ENCODE results near the gene SYNGAP1. TPM values are rescaled to one million over a fixed set of nuclear protein-coding genes. Genes with fewer than 3 reads are reported as not detected.
A peak's percentile ranks its signal among the peaks of the same experiment; 100 is the strongest.

SYNGAP1 gene
- total RNA-seq, 2 experiments from 2014 or later = 43.6 to 45.6 TPM

GRCh38 chr6:33440649-33441309, 20.9 kb downstream of the SYNGAP1 start:
- peaks cover 29% of the 10 kb centered on the region for H3K36me3 Mint-ChIP-seq (ENCODE audit: low read depth)
- DNase-seq (no peak), ATAC-seq (no peak)
- no peaks in the 10 kb centered on the region for H3K27me3 Mint-ChIP-seq
- POLR2A ChIA-PET = interaction anchor here (0.7 kb wide), 1 partner anchor 9 kb away, joined by 3 read pairs; no protein-coding TSS in a partner anchor
- H3K4me1 Mint-ChIP-seq = peaks cover 4% of the 10 kb centered on the region
- no peaks in the 10 kb centered on the region for H3K9me3 Mint-ChIP-seq (ENCODE audit: low read depth)
- CTCF ChIA-PET = interaction anchor here (0.8 to 0.9 kb wide), 2 partner anchors 10 to 135 kb away, joined by 3 read pairs; no protein-coding TSS in a partner anchor
- no peak overlapping the region for H3K4me3 Mint-ChIP-seq
- no peak overlapping the region for H3K27ac Mint-ChIP-seq
- intact Hi-C loops (cut with DNase I, micrococcal nuclease) = no loop called here

- DNase-seq (no peak), ATAC-seq (no peak)
- H3K27ac Mint-ChIP-seq = no peak overlapping the region
- no peaks in the 10 kb centered on the region for H3K27me3 Mint-ChIP-seq
- intact Hi-C loops (cut with DNase I, micrococcal nuclease) = no loop called here
- no peaks in the 10 kb centered on the region for H3K9me3 Mint-ChIP-seq (ENCODE audit: low read depth)
- ChIA-PET CTCF (interaction anchor here (0.9 kb wide), 1 partner anchor 9 kb away, joined by 3 read pairs; no protein-coding TSS in a partner anchor), POLR2A (interaction anchor here (0.7 kb wide), 2 partner anchors 9 to 129 kb away, joined by 3 read pairs; no protein-coding TSS in a partner anchor)
- peaks cover 31% of the 10 kb centered on the region for H3K36me3 Mint-ChIP-seq (ENCODE audit: low read depth)
- peaks cover 4% of the 10 kb centered on the region for H3K4me1 Mint-ChIP-seq
- H3K4me3 Mint-ChIP-seq = no peak overlapping the region
Measured at GRCh38 chr6:33441457-33441856, 21.6 kb downstream of the SYNGAP1 start.

GRCh38 chr6:33442283-33442682, 22.4 kb downstream of the SYNGAP1 start:
- H3K4me1 Mint-ChIP-seq = peaks cover 4% of the 10 kb centered on the region
- CTCF ChIA-PET = no interaction called here
- POLR2A ChIA-PET = no interaction called here
- peak overlapping the region; percentile 28 for H3K27ac Mint-ChIP-seq
- intact Hi-C loops (cut with DNase I, micrococcal nuclease) = no loop called here
- H3K9me3 Mint-ChIP-seq (ENCODE audit: low read depth) = no peaks in the 10 kb centered on the region
- H3K27me3 Mint-ChIP-seq = no peaks in the 10 kb centered on the region
- peaks cover 36% of the 10 kb centered on the region for H3K36me3 Mint-ChIP-seq (ENCODE audit: low read depth)
- no peak for ATAC-seq
- no peak for DNase-seq
- no peak overlapping the region for H3K4me3 Mint-ChIP-seq

- CTCF ChIA-PET = no interaction called here
- Mint-ChIP-seq H3K27me3 (no peaks in the 10 kb centered on the region), H3K4me1 (peaks cover 4% of the 10 kb centered on the region), H3K4me3 (no peak overlapping the region), H3K27ac (no peak overlapping the region), H3K36me3 (ENCODE audit: low read depth) (peaks cover 35% of the 10 kb centered on the region), H3K9me3 (ENCODE audit: low read depth) (no peaks in the 10 kb centered on the region)
- ATAC-seq (no peak), DNase-seq (no peak)
- POLR2A ChIA-PET = no interaction called here
- intact Hi-C loops (cut with DNase I, micrococcal nuclease) = no loop called here
Measured at GRCh38 chr6:33443025-33443424, 23.2 kb downstream of the SYNGAP1 start.

- ChIA-PET CTCF (interaction anchor here (1.1 kb wide), 1 partner anchor 13 kb away, joined by 3 read pairs; no protein-coding TSS in a partner anchor), POLR2A (interaction anchor here (0.6 kb wide), 1 partner anchor 13 kb away, joined by 4 read pairs; no protein-coding TSS in a partner anchor)
- no peak for ATAC-seq
- Mint-ChIP-seq H3K27me3 (no peaks in the 10 kb centered on the region), H3K9me3 (ENCODE audit: low read depth) (no peaks in the 10 kb centered on the region), H3K4me3 (no peak overlapping the region), H3K36me3 (ENCODE audit: low read depth) (peaks cover 32% of the 10 kb centered on the region), H3K4me1 (peaks cover 4% of the 10 kb centered on the region), H3K27ac (no peak overlapping the region)
- intact Hi-C loops (cut with DNase I, micrococcal nuclease) = no loop called here
- DNase-seq = no peak
Measured at GRCh38 chr6:33443619-33444504, 24.0 kb downstream of the SYNGAP1 start.

- POLR2A ChIA-PET = no interaction called here
- H3K27ac Mint-ChIP-seq = no peak overlapping the region
Measured at GRCh38 chr6:33445119-33445603, 25.3 kb downstream of the SYNGAP1 start.

GRCh38 chr6:33446356-33446755, 26.5 kb downstream of the SYNGAP1 start:
- H3K9me3 Mint-ChIP-seq (ENCODE audit: low read depth) = no peaks in the 10 kb centered on the region
- DNase-seq = no peak
- ATAC-seq = no peak
- no peaks in the 10 kb centered on the region for H3K4me1 Mint-ChIP-seq
- ChIA-PET POLR2A (interaction anchor here (0.6 kb wide), 1 partner anchor 8 kb away, joined by 3 read pairs; the partner anchor contains the start of gene ZBTB9), CTCF (no interaction called here)
- peaks cover 32% of the 10 kb centered on the region for H3K36me3 Mint-ChIP-seq (ENCODE audit: low read depth)
- no peak overlapping the region for H3K27ac Mint-ChIP-seq
- intact Hi-C loops (cut with DNase I, micrococcal nuclease) = no loop called here
- no peaks in the 10 kb centered on the region for H3K27me3 Mint-ChIP-seq
- H3K4me3 Mint-ChIP-seq = no peak overlapping the region

More at GRCh38 chr6:33445119-33445603, 25.3 kb downstream of the SYNGAP1 start:
- ATAC-seq (no peak), DNase-seq (no peak)
- peaks cover 32% of the 10 kb centered on the region for H3K36me3 Mint-ChIP-seq (ENCODE audit: low read depth)
- H3K27me3 Mint-ChIP-seq = no peaks in the 10 kb centered on the region
- H3K9me3 Mint-ChIP-seq (ENCODE audit: low read depth) = no peaks in the 10 kb centered on the region
- no peaks in the 10 kb centered on the region for H3K4me1 Mint-ChIP-seq
- no peak overlapping the region for H3K4me3 Mint-ChIP-seq
- CTCF ChIA-PET = interaction anchor here (0.6 kb wide), 2 partner anchors 34 to 618 kb away, joined by 3 read pairs; no protein-coding TSS in a partner anchor
- intact Hi-C loops (cut with DNase I, micrococcal nuclease) = no loop called here

GRCh38 chr6:33450434-33450833, 30.6 kb downstream of the SYNGAP1 start:
- Mint-ChIP-seq H3K27me3 (no peaks in the 10 kb centered on the region), H3K4me1 (peaks cover 13% of the 10 kb centered on the region), H3K36me3 (ENCODE audit: low read depth) (peaks cover 20% of the 10 kb centered on the region), H3K9me3 (ENCODE audit: low read depth) (no peaks in the 10 kb centered on the region), H3K27ac (peak overlapping the region; percentile 19), H3K4me3 (no peak overlapping the region)
- intact Hi-C loops (cut with DNase I, micrococcal nuclease) = loop anchor here (5.0 kb wide), 2 partner anchors 242 to 252 kb away; no protein-coding TSS in a partner anchor
- ATAC-seq = no peak
- ChIA-PET POLR2A (interaction anchor here (1.0 to 1.2 kb wide), 2 partner anchors 9 to 125 kb away, joined by 3 read pairs; no protein-coding TSS in a partner anchor), CTCF (interaction anchor here (0.7 to 1.2 kb wide), 2 partner anchors 9 to 251 kb away, joined by 3 read pairs; no protein-coding TSS in a partner anchor)
- DNase-seq = no peak

- intact Hi-C loops (cut with DNase I, micrococcal nuclease) = loop anchor here (5.0 kb wide), 2 partner anchors 241 to 251 kb away; no protein-coding TSS in a partner anchor
- Mint-ChIP-seq H3K36me3 (ENCODE audit: low read depth) (peaks cover 22% of the 10 kb centered on the region), H3K4me1 (peaks cover 19% of the 10 kb centered on the region), H3K4me3 (no peak overlapping the region), H3K27me3 (no peaks in the 10 kb centered on the region), H3K27ac (no peak overlapping the region), H3K9me3 (ENCODE audit: low read depth) (no peaks in the 10 kb centered on the region)
- ChIA-PET CTCF (no interaction called here), POLR2A (no interaction called here)
- DNase-seq (no peak), ATAC-seq (no peak)
Measured at GRCh38 chr6:33451606-33452005, 31.7 kb downstream of the SYNGAP1 start.

GRCh38 chr6:33452496-33452895, 32.6 kb downstream of the SYNGAP1 start:
- Mint-ChIP-seq H3K27me3 (no peaks in the 10 kb centered on the region), H3K36me3 (ENCODE audit: low read depth) (peaks cover 26% of the 10 kb centered on the region), H3K9me3 (ENCODE audit: low read depth) (no peaks in the 10 kb centered on the region), H3K4me1 (peaks cover 27% of the 10 kb centered on the region), H3K4me3 (no peak overlapping the region), H3K27ac (no peak overlapping the region)
- DNase-seq = no peak
- intact Hi-C loops (cut with DNase I, micrococcal nuclease) = loop anchor here (5.0 kb wide), 2 partner anchors 240 to 250 kb away; no protein-coding TSS in a partner anchor
- POLR2A ChIA-PET = no interaction called here
- CTCF ChIA-PET = no interaction called here
- no peak for ATAC-seq

Data from activated CD4-positive, alpha-beta T cell treated with anti-CD3 and anti-CD28 coated beads for 36 hours (primary cell).